Ectodermal cell (in vitro differentiated cells): ENCODE measurements around the gene CASP8AP2.
A peak's percentile ranks its signal among the peaks of the same experiment; 100 is the strongest.
"Not testable (repeated sequence)": the region's sequence is repeated elsewhere in the genome, so short reads cannot be mapped to it uniquely, and the experiment has no call there.

Experiments used
- H3K27ac ChIP-seq: 2 replicates; pipeline ENCODE4 v1.7.0; 2013; ENCODE audit warnings: mild to moderate bottlenecking, low read depth, low read length; ENCODE audit not compliant: insufficient read depth, poor library complexity, severe bottlenecking
- H3K27me3 ChIP-seq: 2 replicates; pipeline ENCODE4 v1.7.0; 2013; ENCODE audit warnings: mild to moderate bottlenecking, low read length; ENCODE audit not compliant: insufficient read depth, control insufficient read depth, poor library complexity, severe bottlenecking
- H3K36me3 ChIP-seq: one replicate; pipeline ENCODE4 v1.7.0; 2013; ENCODE audit warnings: low read length; ENCODE audit not compliant: control insufficient read depth, insufficient read depth
- H3K4me1 ChIP-seq: one replicate; pipeline ENCODE4 v1.7.0; 2013; ENCODE audit warnings: low read length; ENCODE audit not compliant: control insufficient read depth, insufficient read depth
- H3K4me3 ChIP-seq: 2 replicates; pipeline ENCODE4 v1.7.0; 2013; ENCODE audit warnings: low read depth, low read length, control low read depth; ENCODE audit not compliant: insufficient read depth
- H3K9me3 ChIP-seq: 2 replicates; pipeline ENCODE4 v1.7.0; 2013; ENCODE audit warnings: mild to moderate bottlenecking, low read length, moderate library complexity; ENCODE audit not compliant: control insufficient read depth
- WGBS, 2 experiments: methylation state at CpG; one replicate each; pipeline ENCODE4 v1.1.7; 2013; ENCODE audit warnings: missing lambda C conversion rate in 2 of 2; 5-methylcytosine and 5-hydroxymethylcytosine counted together

CASP8AP2 gene

GRCh38 chr6:89818977-89819335, 10.7 kb upstream of the CASP8AP2 start:
- Histone ChIP-seq H3K27ac (peak overlapping the region; percentile 87), H3K4me1 (peaks cover 8% of the 10 kb centered on the region), H3K36me3 (no peaks in the 10 kb centered on the region), H3K9me3 (no peaks in the 10 kb centered on the region), H3K27me3 (no peaks in the 10 kb centered on the region), H3K4me3 (peak overlapping the region; percentile 92)
- WGBS, 2 experiments = 0 to 1% methylated on average over 14 of the region's 14 CpGs

- H3K27ac ChIP-seq = peak within 1 kb of the TSS; percentile 87
- WGBS, 2 experiments = 1% methylated on average over 65 of the region's 65 CpGs
- H3K36me3 ChIP-seq = no peaks in the 10 kb centered on the region
- no peaks in the 10 kb centered on the region for H3K27me3 ChIP-seq
- H3K9me3 ChIP-seq = no peaks in the 10 kb centered on the region
- peak within 1 kb of the TSS; percentile 92 for H3K4me3 ChIP-seq
- peaks cover 8% of the 10 kb centered on the region for H3K4me1 ChIP-seq
Observed at GRCh38 chr6:89819336-89820130, 10.1 kb upstream of the CASP8AP2 start, which contains the start of gene MDN1. Gene MDN1 (minus strand): TSS chr6:89819794. CDS start chr6:89819607, 187 bp downstream.

DNA sequence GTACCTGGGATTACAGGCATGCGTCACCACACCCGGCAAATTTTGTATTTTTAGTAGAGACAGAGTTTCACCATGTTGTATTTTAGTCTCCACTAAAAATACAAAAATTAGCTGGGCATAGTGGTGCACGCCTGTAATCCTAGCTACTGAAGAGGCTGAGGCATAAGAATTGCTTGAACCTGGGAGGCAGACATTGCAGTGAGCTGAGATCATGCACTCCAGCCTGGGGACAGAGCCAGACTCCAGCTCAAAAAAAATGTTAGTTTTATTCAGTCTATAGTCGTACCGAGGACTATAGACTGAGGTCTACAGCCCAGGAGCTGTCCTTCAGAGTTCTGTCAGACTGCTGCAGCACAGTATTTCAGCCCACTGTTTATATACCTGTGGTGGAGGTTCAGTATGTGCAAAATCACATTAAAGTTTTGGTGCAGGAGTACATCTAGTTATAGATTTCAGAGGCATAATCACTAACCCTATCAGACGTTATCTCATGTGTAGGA, 3.6 kb upstream of the CASP8AP2 start:
- no peaks in the 10 kb centered on the region for H3K36me3 ChIP-seq
- WGBS, 2 experiments = 89 to 91% methylated on average over 6 of the region's 6 CpGs
- H3K9me3 ChIP-seq = no peaks in the 10 kb centered on the region
- no peak overlapping the region for H3K27ac ChIP-seq
- no peaks in the 10 kb centered on the region for H3K4me1 ChIP-seq
- no peak overlapping the region for H3K4me3 ChIP-seq
- no peaks in the 10 kb centered on the region for H3K27me3 ChIP-seq

DNA sequence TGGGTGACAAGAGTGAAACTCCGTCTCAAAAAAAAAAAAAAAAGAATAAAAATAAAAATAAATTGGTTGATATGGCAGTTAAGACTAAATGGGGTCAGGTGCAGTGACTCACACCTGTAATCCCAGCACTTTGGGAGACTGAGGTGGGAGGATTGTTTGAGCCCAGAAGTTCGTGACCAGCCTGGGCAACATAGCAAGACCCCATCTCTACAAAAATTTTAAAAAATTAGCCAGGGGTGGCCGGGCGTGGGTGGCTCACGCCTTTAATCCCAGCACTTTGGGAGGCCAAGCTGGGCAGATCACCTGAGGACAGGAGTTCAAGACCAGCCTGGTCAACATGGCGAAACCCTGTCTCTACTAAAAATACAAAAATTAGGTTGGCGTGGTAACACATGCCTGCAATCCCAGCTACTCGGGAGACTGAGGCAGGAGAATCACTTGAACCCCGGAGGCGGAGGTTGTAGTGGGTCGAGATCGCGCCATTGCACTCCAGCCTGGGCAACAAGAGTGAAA, 1.1 kb upstream of the CASP8AP2 start:
- WGBS, 2 experiments = 90 to 91% methylated on average over 12 to 13 of the region's 13 CpGs
- H3K27me3 ChIP-seq = not testable (repeated sequence)

GRCh38 chr6:89828988-89829471, 650 bp upstream of the CASP8AP2 start:
- 44 to 45% methylated on average over 18 of the region's 18 CpGs for WGBS, 2 experiments
- H3K27ac ChIP-seq = peak overlapping the region; percentile 36
- H3K4me3 ChIP-seq = peak overlapping the region; percentile 76

More for the DNA sequence above, 1.1 kb upstream of the CASP8AP2 start:
- H3K36me3 ChIP-seq, H3K27ac ChIP-seq, H3K9me3 ChIP-seq, H3K4me1 ChIP-seq: not testable (repeated sequence)
- H3K4me3 ChIP-seq = peak overlapping the region; percentile 76

GRCh38 chr6:89830170-89830809, 610 bp downstream of the CASP8AP2 start:
- H3K36me3 ChIP-seq = peaks cover 3% of the 10 kb centered on the region
- peak overlapping the region; percentile 76 for H3K4me3 ChIP-seq
- H3K9me3 ChIP-seq = no peaks in the 10 kb centered on the region
- H3K27me3 ChIP-seq = no peaks in the 10 kb centered on the region
- H3K27ac ChIP-seq = peak overlapping the region; percentile 22
- 4 to 7% methylated on average over 8 to 15 of the region's 15 CpGs for WGBS, 2 experiments
- H3K4me1 ChIP-seq = no peaks in the 10 kb centered on the region

More at GRCh38 chr6:89828988-89829471, 650 bp upstream of the CASP8AP2 start:
- Histone ChIP-seq H3K36me3 (peaks cover 3% of the 10 kb centered on the region), H3K27me3 (no peaks in the 10 kb centered on the region), H3K9me3 (no peaks in the 10 kb centered on the region), H3K4me1 (no peaks in the 10 kb centered on the region)

DNA sequence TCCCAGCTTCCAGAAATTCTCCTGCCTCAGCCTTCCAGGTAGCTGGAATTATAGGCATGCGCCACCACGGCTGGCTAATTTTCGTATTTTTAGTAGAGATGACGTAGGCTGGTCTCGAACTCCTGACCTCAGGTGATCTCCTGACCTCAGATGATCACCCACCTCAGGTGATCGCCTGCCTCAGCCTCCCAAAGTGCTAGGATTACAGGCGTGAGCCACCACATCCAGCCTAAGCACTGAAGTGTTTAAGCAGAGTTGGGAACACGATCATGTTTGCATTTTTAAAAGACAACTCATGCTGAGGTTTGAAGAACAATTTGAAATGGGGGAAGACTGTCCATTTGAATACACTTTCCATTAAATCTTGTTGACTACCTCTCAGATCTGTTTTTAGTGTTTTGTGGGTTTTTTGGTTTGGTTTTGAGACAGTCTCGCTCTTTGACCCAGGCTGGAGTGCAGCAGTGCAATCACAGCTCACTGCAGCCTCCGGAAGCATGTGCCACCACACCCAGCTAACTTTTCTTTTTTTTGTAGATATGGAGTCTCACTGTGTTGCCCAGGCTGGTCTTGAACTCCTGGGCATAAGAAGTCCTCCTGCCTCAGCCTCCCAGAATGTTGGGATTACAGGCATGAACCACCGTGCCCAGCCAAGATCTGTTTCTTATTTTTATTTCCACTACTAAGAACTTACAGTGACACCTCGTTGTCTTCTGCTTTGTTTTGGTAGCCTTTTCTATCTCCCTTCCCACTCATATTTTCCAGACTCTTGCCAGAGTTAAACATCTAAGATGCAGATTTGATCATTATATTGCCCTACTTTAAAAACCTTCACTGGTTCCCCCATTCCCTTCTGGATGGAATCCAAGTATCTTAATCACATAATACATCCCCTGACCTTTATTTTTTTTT, 5.5 kb downstream of the CASP8AP2 start:
- Histone ChIP-seq H3K9me3 (no peaks in the 10 kb centered on the region), H3K36me3 (peaks cover 3% of the 10 kb centered on the region), H3K4me1 (peaks cover under 1% of the 10 kb centered on the region), H3K27ac (no peak overlapping the region), H3K27me3 (no peaks in the 10 kb centered on the region), H3K4me3 (no peak overlapping the region)
- whole genome bisulfite sequencing, 2 experiments = 94 to 95% methylated on average over 12 of the region's 12 CpGs

- H3K4me3 ChIP-seq = no peak overlapping the region
- H3K27ac ChIP-seq = no peak overlapping the region
- 94 to 95% methylated on average over 8 of the region's 8 CpGs for WGBS, 2 experiments
- H3K4me1 ChIP-seq = peaks cover 5% of the 10 kb centered on the region
- peaks cover 3% of the 10 kb centered on the region for H3K36me3 ChIP-seq
- H3K9me3 ChIP-seq = no peaks in the 10 kb centered on the region
- no peaks in the 10 kb centered on the region for H3K27me3 ChIP-seq
Observed at GRCh38 chr6:89836639-89837222, 7.1 kb downstream of the CASP8AP2 start.

GRCh38 chr6:89840538-89840937, 10.9 kb downstream of the CASP8AP2 start:
- Histone ChIP-seq H3K4me3 (no peak overlapping the region), H3K36me3 (no peaks in the 10 kb centered on the region), H3K27me3 (no peaks in the 10 kb centered on the region), H3K4me1 (peaks cover 5% of the 10 kb centered on the region), H3K27ac (no peak overlapping the region), H3K9me3 (no peaks in the 10 kb centered on the region)
- WGBS, 2 experiments = 91 to 93% methylated on average over 3 of the region's 3 CpGs
